ENCODE measurements around the gene VEGFB.

DNA sequence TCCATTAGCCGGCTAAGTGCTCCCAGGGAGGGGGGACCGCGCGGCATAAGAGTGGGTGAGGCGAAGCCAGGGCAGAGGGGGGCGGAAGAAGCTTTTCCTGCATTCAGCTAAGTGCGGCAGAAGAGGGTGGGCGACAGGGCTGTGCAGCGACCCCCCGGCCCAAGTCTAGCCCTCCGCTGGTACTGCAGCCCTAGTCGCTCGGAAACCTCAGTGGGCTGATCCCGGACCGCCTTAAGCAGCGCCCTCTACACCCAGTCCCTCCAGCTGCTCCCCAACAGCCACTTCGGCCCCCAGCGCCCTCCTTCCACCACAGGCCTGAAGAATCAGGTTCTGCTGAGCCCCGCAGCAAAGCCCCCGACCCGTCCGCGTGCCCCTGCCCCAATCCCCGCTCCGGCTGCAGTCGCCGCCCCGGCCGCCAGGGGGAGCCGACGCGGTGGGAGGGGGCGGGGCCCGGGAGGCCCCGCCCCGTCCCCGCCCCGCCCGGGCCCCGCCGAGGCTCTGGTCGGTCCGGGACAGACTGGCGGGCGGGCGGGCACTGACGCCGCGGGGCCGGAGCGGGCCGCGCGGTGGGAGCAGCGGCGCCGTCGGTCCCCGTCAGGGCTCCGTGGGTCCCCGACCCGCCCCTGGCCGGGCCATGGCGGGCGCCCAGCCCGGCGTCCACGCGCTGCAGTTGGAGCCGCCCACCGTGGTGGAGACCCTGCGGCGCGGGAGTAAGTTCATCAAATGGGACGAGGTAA, 16.8 kb downstream of the VEGFB start, which contains the start of gene PLCB3:
- TF ChIP-seq, protein P1, sequence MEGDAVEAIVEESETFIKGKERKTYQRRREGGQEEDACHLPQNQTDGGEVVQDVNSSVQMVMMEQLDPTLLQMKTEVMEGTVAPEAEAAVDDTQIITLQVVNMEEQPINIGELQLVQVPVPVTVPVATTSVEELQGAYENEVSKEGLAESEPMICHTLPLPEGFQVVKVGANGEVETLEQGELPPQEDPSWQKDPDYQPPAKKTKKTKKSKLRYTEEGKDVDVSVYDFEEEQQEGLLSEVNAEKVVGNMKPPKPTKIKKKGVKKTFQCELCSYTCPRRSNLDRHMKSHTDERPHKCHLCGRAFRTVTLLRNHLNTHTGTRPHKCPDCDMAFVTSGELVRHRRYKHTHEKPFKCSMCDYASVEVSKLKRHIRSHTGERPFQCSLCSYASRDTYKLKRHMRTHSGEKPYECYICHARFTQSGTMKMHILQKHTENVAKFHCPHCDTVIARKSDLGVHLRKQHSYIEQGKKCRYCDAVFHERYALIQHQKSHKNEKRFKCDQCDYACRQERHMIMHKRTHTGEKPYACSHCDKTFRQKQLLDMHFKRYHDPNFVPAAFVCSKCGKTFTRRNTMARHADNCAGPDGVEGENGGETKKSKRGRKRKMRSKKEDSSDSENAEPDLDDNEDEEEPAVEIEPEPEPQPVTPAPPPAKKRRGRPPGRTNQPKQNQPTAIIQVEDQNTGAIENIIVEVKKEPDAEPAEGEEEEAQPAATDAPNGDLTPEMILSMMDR (IDR thresholded peaks at IDR 0.05), result peak; percentile 70 to 95 (median 85)
- TF ChIP-seq POLR2A (IDR thresholded peaks at IDR 0.05), result peak; percentile 82

Measured in uterus (tissue), 2 donors.